HepG2 (cell line): ENCODE measurements around the gene EIF2B1.

Source experiments
- CTCF ChIP-seq: sonication (generic); formaldehyde crosslinking; IDR thresholded peaks from 2 replicates; pipeline ENCODE4 v1.5.0; 2020; ENCODE audit warnings: mild to moderate bottlenecking, missing genetic modification reagents, moderate library complexity
- KLF6 ChIP-seq: IDR thresholded peaks from 2 replicates; pipeline ENCODE4 v1.8.0; 2016; ENCODE audit warnings: missing biosample characterization, missing genetic modification reagents
- MAFK ChIP-seq, 2 experiments: IDR thresholded peaks in 1 of 2; conservative IDR thresholded peaks in 1 of 2; 2 replicates each; pipeline ENCODE4 v1.6.1; 2011; ENCODE audit warnings: improper control_type of control experiment in 2 of 2, low read length in 2 of 2
- NR2C2 ChIP-seq: sonication (generic); formaldehyde crosslinking; IDR thresholded peaks from 2 replicates; pipeline ENCODE4 v1.4.0; 2020; ENCODE audit warnings: missing genetic modification reagents, mild to moderate bottlenecking, moderate library complexity, borderline replicate concordance
- POLR2A ChIP-seq, 2 experiments: IDR thresholded peaks; 2 replicates each; pipeline ENCODE4 v1.6.1; 2011; ENCODE audit warnings: low read depth in 2 of 2, low read length in 2 of 2, mild to moderate bottlenecking in 1 of 2, moderate library complexity in 1 of 2; ENCODE audit not compliant: insufficient read depth in 1 of 2
- REST ChIP-seq, 2 experiments: IDR thresholded peaks; 2 replicates each; pipeline ENCODE4 v1.6.1; 2011 to 2012; ENCODE audit warnings: low read length in 2 of 2, borderline replicate concordance in 1 of 2, low read depth in 1 of 2, mild to moderate bottlenecking in 1 of 2, moderate library complexity in 1 of 2
- RFX5 ChIP-seq: IDR thresholded peaks from 2 replicates; pipeline ENCODE4 v1.6.1; 2011; ENCODE audit warnings: low read depth, low read length, improper control_type of control experiment
- SP1 ChIP-seq, 2 experiments: fragments of 450-650 bp in 1 of 2; sonication (generic) in 1 of 2; formaldehyde crosslinking in 1 of 2; IDR thresholded peaks; 2 replicates each; pipeline versions ENCODE4 v1.4.0 to v1.6.1; 2016 to 2020; ENCODE audit warnings: missing genetic modification reagents in 1 of 2
- TGIF2 ChIP-seq: IDR thresholded peaks from 2 replicates; pipeline ENCODE4 v1.6.1; 2016; ENCODE audit warnings: control low read depth, missing compliant biosample characterization
- ZFP90 ChIP-seq: sonication (generic); formaldehyde crosslinking; IDR thresholded peaks from 2 replicates; pipeline ENCODE4 v1.8.0; 2022; ENCODE audit warnings: missing genetic modification reagents, mild to moderate bottlenecking, inconsistent platforms, borderline replicate concordance
- ZNF121 ChIP-seq: sonication (generic); formaldehyde crosslinking; IDR thresholded peaks from 2 replicates; pipeline ENCODE4 v1.5.0; 2020; ENCODE audit warnings: mild to moderate bottlenecking, missing genetic modification reagents

GRCh38 chr12:123634142-123634561, 666 bp upstream of the EIF2B1 start:
- TF ChIP-seq RFX5 (no peak), CTCF (no peak), REST (IDR thresholded peaks at IDR 0.05; ENCODE audit: borderline replicate concordance in 1 of 2, low read depth in 1 of 2, low read length in 2 of 2) (no peak), TGIF2 (CRISPR knock-in tag) (no peak), POLR2A (IDR thresholded peaks at IDR 0.05; ENCODE audit: insufficient read depth in 1 of 2, low read depth in 2 of 2, low read length in 2 of 2) (no peak), KLF6 (CRISPR knock-in tag) (no peak), MAFK (conservative IDR thresholded peaks at IDR 0.05 in 1 of 2, IDR thresholded peaks at IDR 0.05 in 1 of 2; ENCODE audit: low read length in 2 of 2) (no peak), SP1 (IDR thresholded peaks at IDR 0.05) (no peak), SP1 (CRISPR knock-in tag; IDR thresholded peaks at IDR 0.05) (no peak), ZNF121 (CRISPR knock-in tag) (peak; percentile 83), NR2C2 (CRISPR knock-in tag) (no peak), ZFP90 (CRISPR knock-in tag) (no peak)
